A673 (cell line): ENCODE data around the gene ENKD1. TPM values are rescaled to one million over a fixed set of nuclear protein-coding genes. Genes with fewer than 3 reads are reported as not detected.

ENCODE experiments used
- BruUV-seq: library from RNA; stranded (reverse); fragments of 400-500 nt; replicated peaks from 2 replicates; lab custom pipeline; 2021; lab: Mats Ljungman, UMichigan
- CTCF ChIA-PET: fragments of 300-600 bp; sonication (Branson Sonifier 250); formaldehyde crosslinking; loops from one replicate; lab custom pipeline; 2022; ENCODE audit warnings: antibody characterized with exemption; lab: Charles Lee
- POLR2A ChIA-PET: fragments of 300-600 bp; sonication (Branson Sonifier 250); formaldehyde crosslinking; loops from one replicate; lab custom pipeline; 2022; ENCODE audit warnings: antibody characterized with exemption; ENCODE audit not compliant: low non-redundant PET; lab: Charles Lee
- DNase-seq: peaks from one replicate; pipeline ENCODE4 v3.0.0-alpha.2; 2015; ENCODE audit warnings: low spot score
- H3K27ac ChIP-seq: fragments of 200-600 bp; sonication (generic); 2 replicates; pipeline ENCODE4 v1.5.1; 2016; ENCODE audit warnings: mixed run types, low read depth, mild to moderate bottlenecking, mixed read lengths, antibody characterized with exemption, low read length; ENCODE audit not compliant: poor library complexity, severe bottlenecking
- H3K27me3 ChIP-seq: fragments of 200-600 bp; sonication (generic); replicated peaks from 2 replicates; pipeline ENCODE4 v1.6.1; 2017; ENCODE audit warnings: mixed run types, low read depth, mild to moderate bottlenecking, mixed read lengths, antibody characterized with exemption, low read length; ENCODE audit not compliant: insufficient read depth, poor library complexity
- H3K36me3 ChIP-seq: fragments of 200-600 bp; sonication (generic); 2 replicates; pipeline ENCODE4 v1.6.1; 2016; ENCODE audit warnings: mixed run types, mild to moderate bottlenecking, mixed read lengths, antibody characterized with exemption, low read length; ENCODE audit not compliant: insufficient read depth, poor library complexity, severe bottlenecking
- H3K4me1 ChIP-seq: fragments of 200-600 bp; sonication (generic); 2 replicates; pipeline ENCODE4 v1.6.1; 2017; ENCODE audit warnings: mixed run types, mild to moderate bottlenecking, mixed read lengths, antibody characterized with exemption, low read length; ENCODE audit not compliant: insufficient read depth, poor library complexity, severe bottlenecking
- H3K4me3 ChIP-seq: fragments of 200-600 bp; sonication (generic); 2 replicates; pipeline ENCODE4 v1.5.1; 2016; ENCODE audit warnings: low read depth, mixed run types, mild to moderate bottlenecking, mixed read lengths, low read length; ENCODE audit not compliant: poor library complexity, severe bottlenecking
- H3K9me3 ChIP-seq: fragments of 200-600 bp; sonication (generic); 2 replicates; pipeline ENCODE4 v1.6.1; 2016; ENCODE audit warnings: mixed run types, low read depth, mild to moderate bottlenecking, mixed read lengths, antibody characterized with exemption, low read length; ENCODE audit not compliant: poor library complexity, severe bottlenecking
- CTCF ChIP-seq: fragments of 300-800, 200-600 bp; sonication (generic); conservative IDR thresholded peaks from 2 replicates; pipeline ENCODE4 v1.5.1; 2017; ENCODE audit warnings: low read depth, mild to moderate bottlenecking, antibody characterized with exemption, low read length, moderate library complexity, mixed read lengths
- EZH2 ChIP-seq: fragments of 200-600 bp; sonication (generic); IDR thresholded peaks from 2 replicates; pipeline ENCODE4 v1.6.1; 2017; ENCODE audit warnings: borderline replicate concordance, low read depth, mild to moderate bottlenecking, mixed read lengths, antibody characterized with exemption, low read length; ENCODE audit not compliant: poor library complexity, severe bottlenecking
- intact Hi-C: fragments of 100-400 bp; cut with micrococcal nuclease; formaldehyde crosslinking; loops from one replicate; pipeline ENCODE4 v1.10.0; 2022; ENCODE audit not compliant: unreplicated experiment
- total RNA-seq: library from RNA; stranded (reverse); gene quantifications from 2 replicates; pipeline ENCODE4 v1.2.3, GENCODE V29; 2021

Gene ENKD1
- total RNA-seq, 1 experiment from 2014 or later, result 8.5 TPM

GRCh38 chr16:67677712-67678111, 11.2 kb upstream of the ENKD1 start:
- Histone ChIP-seq H3K27me3 (no peaks in the 10 kb centered on the region), H3K4me1 (peaks cover 19% of the 10 kb centered on the region), H3K27ac (no peak overlapping the region), H3K36me3 (peaks cover 1% of the 10 kb centered on the region), H3K4me3 (no peak overlapping the region), H3K9me3 (no peaks in the 10 kb centered on the region)
- no peak for DNase-seq
- no peak for TF ChIP-seq EZH2
- TF ChIP-seq CTCF, result no peak
- POLR2A ChIA-PET, result no interaction called here
- BruUV-seq, result no TSS peak
- CTCF ChIA-PET, result interaction anchor here (0.7 kb wide), 1 partner anchor 171 kb away, joined by 5 read pairs; no protein-coding TSS in a partner anchor
- intact Hi-C loops, result no loop called here

- BruUV-seq, result no TSS peak
- Histone ChIP-seq H3K27ac (no peak overlapping the region), H3K9me3 (no peaks in the 10 kb centered on the region), H3K36me3 (no peaks in the 10 kb centered on the region), H3K27me3 (no peaks in the 10 kb centered on the region), H3K4me1 (peaks cover 19% of the 10 kb centered on the region), H3K4me3 (no peak overlapping the region)
- TF ChIP-seq EZH2, result no peak
- no peak for TF ChIP-seq CTCF
- intact Hi-C loops, result no loop called here
- CTCF ChIA-PET, result no interaction called here
- no peak for DNase-seq
- POLR2A ChIA-PET, result no interaction called here
Observed at GRCh38 chr16:67676939-67677338, 10.4 kb upstream of the ENKD1 start.

GRCh38 chr16:67676516-67676915, 10.0 kb upstream of the ENKD1 start:
- Histone ChIP-seq H3K27ac (no peak overlapping the region), H3K4me1 (peaks cover 19% of the 10 kb centered on the region), H3K4me3 (no peak overlapping the region), H3K27me3 (no peaks in the 10 kb centered on the region), H3K9me3 (no peaks in the 10 kb centered on the region), H3K36me3 (no peaks in the 10 kb centered on the region)
- no TSS peak for BruUV-seq
- POLR2A ChIA-PET, result no interaction called here
- intact Hi-C loops, result no loop called here
- DNase-seq, result no peak
- CTCF ChIA-PET, result no interaction called here
- no peak for TF ChIP-seq EZH2
- TF ChIP-seq CTCF, result no peak
